Central memory CD8-positive, alpha-beta T cell (primary cell): ENCODE data around the gene CFAP20.
A peak's percentile ranks its signal among the peaks of the same experiment; 100 is the strongest.

ENCODE experiments used
- ATAC-seq: fragments of 150-1000 bp; cut with Tn5 transposase; replicated peaks from 2 replicates; pipeline ENCODE4 v1.10.0; 2022; ENCODE audit warnings: mild to moderate bottlenecking, moderate FRiP score, moderate number of reproducible peaks; ENCODE audit not compliant: poor library complexity, severe bottlenecking; ENCODE audit errors: extremely low read depth
- DNase-seq, 2 donors: peaks; one replicate each; pipeline ENCODE4 v3.0.0; 2021; ENCODE audit warnings: low spot score in 2 of 2
- H3K27ac Mint-ChIP-seq: one replicate; pipeline ENCODE4 v1.8.0; 2022; ENCODE audit warnings: low read depth, mild to moderate bottlenecking, moderate library complexity, mixed read lengths
- H3K27me3 Mint-ChIP-seq: one replicate; pipeline ENCODE4 v1.8.0; 2022; ENCODE audit warnings: mixed read lengths
- H3K36me3 Mint-ChIP-seq: one replicate; pipeline ENCODE4 v1.8.0; 2022; ENCODE audit warnings: mild to moderate bottlenecking, moderate library complexity, mixed read lengths; ENCODE audit not compliant: insufficient read depth
- H3K4me1 Mint-ChIP-seq: one replicate; pipeline ENCODE4 v1.8.0; 2022; ENCODE audit warnings: mixed read lengths
- H3K4me3 Mint-ChIP-seq: one replicate; pipeline ENCODE4 v1.8.0; 2022; ENCODE audit warnings: mild to moderate bottlenecking, moderate library complexity, mixed read lengths
- H3K9me3 Mint-ChIP-seq: one replicate; pipeline ENCODE4 v1.8.0; 2022; ENCODE audit warnings: mixed read lengths

The CFAP20 gene

DNA sequence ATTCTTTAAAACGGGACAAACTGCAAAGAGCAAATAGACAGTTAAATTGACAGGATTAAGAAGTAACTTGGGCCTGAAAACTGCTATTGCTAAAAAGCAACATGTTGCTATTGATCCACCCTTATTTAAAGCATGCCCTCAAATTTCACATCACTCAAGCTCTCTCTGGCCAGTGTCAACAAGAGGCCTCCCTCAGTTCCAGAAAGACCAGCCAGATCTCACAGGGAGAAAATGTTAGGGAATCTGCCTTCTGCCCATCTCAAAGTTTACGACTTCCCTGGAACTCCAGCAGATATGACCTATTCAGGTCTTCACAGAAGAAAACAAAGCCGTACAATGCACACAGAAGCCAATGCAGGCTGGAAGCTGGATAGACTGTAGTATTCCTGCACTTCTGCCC is 8.9 kb downstream of the CFAP20 start:
- H3K27me3 Mint-ChIP-seq: no peaks in the 10 kb centered on the region
- H3K4me3 Mint-ChIP-seq: no peak overlapping the region
- DNase-seq (no peak), ATAC-seq (no peak)
- H3K9me3 Mint-ChIP-seq: no peaks in the 10 kb centered on the region
- H3K4me1 Mint-ChIP-seq: peaks cover 38% of the 10 kb centered on the region
- no peak overlapping the region for H3K27ac Mint-ChIP-seq
- H3K36me3 Mint-ChIP-seq: peaks cover 14% of the 10 kb centered on the region

DNA sequence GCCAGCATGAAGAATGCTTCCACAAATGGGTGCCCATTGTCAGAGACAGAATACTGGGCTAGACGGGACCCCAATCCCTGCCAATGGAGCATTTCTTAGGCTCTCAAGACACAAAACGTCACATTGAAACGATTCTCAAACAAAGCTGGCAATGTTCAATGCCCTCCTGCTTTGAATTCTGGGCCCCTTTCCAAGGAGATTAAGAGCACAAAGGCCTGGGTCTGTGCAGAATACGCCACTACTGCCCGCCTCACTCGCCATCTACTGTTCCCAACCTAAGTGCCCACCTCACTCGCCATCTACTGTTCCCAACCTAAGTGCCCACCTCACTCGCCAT is 9.7 kb downstream of the CFAP20 start:
- no peak for DNase-seq
- H3K4me1 Mint-ChIP-seq: peaks cover 36% of the 10 kb centered on the region
- no peak overlapping the region for H3K4me3 Mint-ChIP-seq
- H3K27me3 Mint-ChIP-seq: no peaks in the 10 kb centered on the region
- ATAC-seq: no peak
- H3K36me3 Mint-ChIP-seq: peaks cover 20% of the 10 kb centered on the region
- H3K27ac Mint-ChIP-seq: no peak overlapping the region
- H3K9me3 Mint-ChIP-seq: no peaks in the 10 kb centered on the region

DNA sequence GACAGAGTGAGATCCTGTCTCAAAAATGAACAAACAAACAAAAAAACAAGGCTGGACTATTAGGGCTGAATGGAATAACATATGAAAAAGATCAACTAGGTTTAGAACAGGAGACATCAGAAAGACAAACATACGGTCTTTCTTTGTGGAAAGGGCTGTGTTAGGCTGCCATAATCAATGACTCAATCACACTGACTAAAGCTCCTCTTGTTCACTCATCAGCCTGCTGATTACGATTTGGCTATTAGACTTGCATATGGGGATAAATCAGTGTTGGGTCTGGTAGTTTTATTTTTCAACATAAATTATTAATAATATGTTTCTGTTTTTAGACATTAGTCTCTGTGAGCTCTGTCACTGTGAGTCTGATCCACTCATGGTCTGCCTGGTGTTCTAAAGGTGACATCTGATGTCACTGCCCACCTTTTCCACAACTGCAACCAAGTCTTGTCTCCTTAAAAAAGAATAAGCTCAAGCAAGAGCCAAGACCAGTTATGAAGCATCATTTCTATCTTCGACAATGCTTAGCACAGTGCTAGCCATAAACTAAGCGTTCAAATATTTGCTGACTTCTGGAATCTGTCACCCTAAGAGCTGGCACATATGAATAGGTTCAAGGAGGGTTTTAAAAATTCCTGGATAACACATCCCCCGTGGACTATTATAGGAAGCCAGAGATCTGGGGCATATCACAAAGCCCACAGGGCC is 10.2 kb downstream of the CFAP20 start:
- Mint-ChIP-seq H3K4me3 (no peak overlapping the region), H3K36me3 (peaks cover 25% of the 10 kb centered on the region), H3K9me3 (no peaks in the 10 kb centered on the region), H3K27ac (no peak overlapping the region), H3K27me3 (no peaks in the 10 kb centered on the region), H3K4me1 (peaks cover 31% of the 10 kb centered on the region)
- DNase-seq: no peak
- no peak for ATAC-seq

DNA sequence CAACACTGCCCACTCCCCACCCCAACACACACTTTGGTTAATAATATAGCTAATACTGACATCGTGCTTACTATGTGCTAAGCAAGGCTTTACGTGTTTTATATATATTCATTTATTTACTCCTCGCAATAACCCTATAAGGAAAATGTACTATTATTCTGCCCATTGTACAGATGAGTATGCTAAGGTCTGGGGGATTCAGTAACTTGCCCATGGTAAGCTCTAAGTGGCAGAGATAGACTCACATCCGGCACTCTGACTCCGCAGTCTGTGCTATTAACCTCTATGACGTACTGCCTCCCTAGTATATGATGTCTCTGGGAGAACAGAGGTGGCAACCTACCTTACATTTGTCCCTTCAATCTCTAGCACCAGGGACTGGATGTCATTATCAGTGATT is 12.7 kb downstream of the CFAP20 start:
- peaks cover 20% of the 10 kb centered on the region for H3K4me1 Mint-ChIP-seq
- no peak overlapping the region for H3K27ac Mint-ChIP-seq
- no peak for DNase-seq
- H3K27me3 Mint-ChIP-seq: no peaks in the 10 kb centered on the region
- H3K36me3 Mint-ChIP-seq: peaks cover 40% of the 10 kb centered on the region
- H3K9me3 Mint-ChIP-seq: no peaks in the 10 kb centered on the region
- no peak overlapping the region for H3K4me3 Mint-ChIP-seq
- no peak for ATAC-seq

DNA sequence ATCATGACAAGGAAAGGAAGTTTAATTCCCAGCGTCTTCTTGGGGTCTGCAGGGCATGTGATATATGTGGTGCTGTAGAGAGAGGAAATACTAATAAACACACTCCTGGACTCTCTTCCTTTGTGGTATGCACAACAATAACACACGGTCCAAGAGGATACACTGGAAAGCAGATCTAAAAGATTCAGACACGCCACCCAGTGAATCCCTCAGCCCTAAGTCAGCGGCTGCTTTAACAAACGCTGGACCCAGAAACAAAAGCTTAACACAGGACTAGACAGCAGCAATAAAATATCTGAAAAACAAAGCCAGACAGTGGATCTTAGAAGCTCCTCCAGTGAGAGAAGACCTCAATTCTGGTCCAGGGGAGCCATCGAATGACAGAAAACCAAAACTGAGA is 13.1 kb downstream of the CFAP20 start:
- DNase-seq (no peak), ATAC-seq (no peak)
- Mint-ChIP-seq H3K9me3 (no peaks in the 10 kb centered on the region), H3K4me3 (no peak overlapping the region), H3K36me3 (peaks cover 40% of the 10 kb centered on the region), H3K4me1 (peaks cover 20% of the 10 kb centered on the region), H3K27me3 (no peaks in the 10 kb centered on the region), H3K27ac (no peak overlapping the region)

DNA sequence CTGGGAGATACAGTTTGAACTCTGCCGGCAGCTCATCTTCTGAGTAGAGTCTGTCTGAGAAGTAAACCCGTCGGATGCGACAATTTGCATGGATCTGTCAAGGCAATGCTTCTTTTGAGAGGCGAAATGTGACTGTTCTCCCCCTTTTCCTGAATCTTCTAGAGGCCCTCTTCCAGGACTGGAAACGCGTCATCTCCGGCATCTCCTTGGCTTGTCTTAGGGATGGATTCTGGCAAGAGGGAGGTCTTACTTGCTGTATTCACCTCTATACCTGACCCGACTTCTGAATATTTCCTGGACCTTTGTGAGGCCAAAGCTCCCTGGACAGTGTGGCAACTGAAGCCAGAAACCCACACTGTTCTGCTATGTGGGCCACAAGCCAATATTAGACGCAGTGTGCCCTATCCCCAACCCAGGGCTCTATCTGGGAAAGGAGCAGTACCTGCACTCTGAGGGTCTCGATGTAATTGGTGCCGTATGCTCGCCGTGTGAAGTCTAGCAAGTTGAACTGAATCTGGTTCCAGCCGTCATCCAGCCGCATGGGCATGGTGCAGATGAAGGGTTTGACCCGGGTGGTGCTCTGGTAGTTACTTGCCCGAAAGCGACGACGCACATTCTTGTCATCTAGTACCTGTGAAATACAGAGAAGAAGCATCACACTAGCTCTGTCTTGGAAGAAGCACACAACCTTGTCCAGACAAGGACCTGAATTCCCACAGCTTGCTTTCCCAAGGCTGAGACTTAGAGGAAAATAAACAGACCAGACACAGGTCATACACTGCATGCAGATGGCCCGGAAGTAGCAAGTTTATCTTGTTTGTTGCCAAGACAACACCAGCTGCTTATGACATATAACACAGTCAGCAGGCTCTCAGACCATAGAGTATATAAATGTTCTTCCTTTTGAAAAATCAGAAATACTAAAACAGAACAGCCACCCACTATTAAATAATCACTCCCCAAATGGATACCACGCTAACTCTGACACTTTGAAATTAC is 14.1 kb downstream of the CFAP20 start:
- Mint-ChIP-seq H3K9me3 (no peaks in the 10 kb centered on the region), H3K27me3 (no peaks in the 10 kb centered on the region), H3K4me1 (peaks cover 17% of the 10 kb centered on the region), H3K27ac (no peak overlapping the region), H3K36me3 (peaks cover 41% of the 10 kb centered on the region), H3K4me3 (no peak overlapping the region)
- ATAC-seq (no peak), DNase-seq (no peak)

DNA sequence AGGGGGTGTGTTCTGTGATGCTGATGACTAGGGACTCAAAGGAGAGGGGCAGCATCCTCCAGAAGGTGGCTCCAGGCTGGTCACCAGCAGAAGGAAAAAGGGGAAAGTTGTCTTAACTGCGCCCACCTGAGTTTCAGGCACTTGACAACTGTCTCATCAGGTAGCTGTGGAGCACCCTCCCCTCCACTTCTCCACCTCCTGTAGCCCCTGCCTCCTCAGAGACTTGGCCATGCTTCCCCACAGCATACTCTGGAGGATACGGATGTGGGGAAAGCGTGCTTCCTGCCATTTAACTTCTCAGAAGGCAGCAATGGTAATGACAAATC is 17.9 kb downstream of the CFAP20 start:
- no peak for DNase-seq
- H3K36me3 Mint-ChIP-seq: peaks cover 33% of the 10 kb centered on the region
- H3K9me3 Mint-ChIP-seq: no peaks in the 10 kb centered on the region
- no peaks in the 10 kb centered on the region for H3K27me3 Mint-ChIP-seq
- H3K4me3 Mint-ChIP-seq: no peak overlapping the region
- ATAC-seq: no peak
- H3K27ac Mint-ChIP-seq: no peak overlapping the region
- H3K4me1 Mint-ChIP-seq: no peaks in the 10 kb centered on the region

DNA sequence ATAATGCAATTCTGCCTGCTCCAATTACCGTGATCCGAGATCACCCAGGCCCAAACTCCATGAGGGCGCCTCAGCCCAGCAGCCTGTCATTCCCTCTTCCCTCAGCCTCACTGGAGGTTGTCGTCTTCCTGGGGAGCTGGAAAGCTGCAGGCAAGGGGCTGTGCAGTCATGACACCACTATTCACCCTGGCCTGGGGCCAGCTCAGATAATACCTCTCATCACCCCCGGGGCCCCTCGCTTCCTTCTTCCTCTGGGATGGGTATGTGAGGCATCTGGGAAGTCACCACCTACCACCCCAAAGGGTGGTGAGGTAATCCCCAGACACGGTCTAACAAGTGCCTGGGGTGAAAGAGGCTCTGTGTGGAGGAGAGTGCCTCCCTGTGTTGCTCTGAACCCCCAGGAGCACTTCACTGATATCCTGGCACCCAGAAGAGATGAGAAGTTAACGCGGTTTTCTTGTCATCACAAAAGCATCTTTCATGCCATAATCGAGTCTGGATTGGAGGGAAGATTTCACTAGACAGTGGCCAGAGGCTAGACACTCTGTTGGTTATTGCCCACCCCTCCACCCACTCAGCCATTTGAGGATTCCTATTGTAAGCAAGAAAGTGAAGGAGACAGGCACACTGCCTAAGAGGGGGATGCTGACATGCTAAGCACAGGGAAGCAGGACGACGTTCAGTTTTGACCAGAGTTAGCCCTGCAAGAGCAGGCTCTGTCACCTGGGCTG is 18.4 kb downstream of the CFAP20 start:
- no peak for ATAC-seq
- no peaks in the 10 kb centered on the region for H3K9me3 Mint-ChIP-seq
- no peaks in the 10 kb centered on the region for H3K4me1 Mint-ChIP-seq
- DNase-seq: no peak
- H3K36me3 Mint-ChIP-seq: peaks cover 33% of the 10 kb centered on the region
- no peak overlapping the region for H3K27ac Mint-ChIP-seq
- H3K27me3 Mint-ChIP-seq: no peaks in the 10 kb centered on the region
- H3K4me3 Mint-ChIP-seq: no peak overlapping the region

DNA sequence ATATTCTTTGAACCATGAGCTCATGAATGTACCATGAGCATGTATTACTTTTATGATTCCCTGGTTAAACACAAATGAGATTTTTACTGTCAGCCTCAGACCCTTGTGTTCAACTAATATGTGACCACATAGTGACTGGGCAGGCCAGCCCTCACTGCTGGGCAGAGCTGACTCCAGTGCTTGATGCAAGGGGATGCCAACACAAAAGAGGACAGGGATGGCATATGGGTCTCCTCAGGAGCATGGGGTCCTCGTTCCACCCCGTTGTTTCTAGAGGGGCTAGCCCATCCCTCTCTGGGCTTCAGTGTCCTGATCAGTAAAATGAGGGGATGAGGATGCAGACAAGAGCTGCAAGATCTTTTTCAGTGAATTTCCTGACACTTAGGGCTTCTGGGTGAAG is 19.3 kb downstream of the CFAP20 start:
- H3K9me3 Mint-ChIP-seq: no peaks in the 10 kb centered on the region
- ATAC-seq (no peak), DNase-seq (no peak)
- H3K4me1 Mint-ChIP-seq: no peaks in the 10 kb centered on the region
- H3K4me3 Mint-ChIP-seq: no peak overlapping the region
- H3K27ac Mint-ChIP-seq: no peak overlapping the region
- H3K27me3 Mint-ChIP-seq: no peaks in the 10 kb centered on the region
- peaks cover 25% of the 10 kb centered on the region for H3K36me3 Mint-ChIP-seq

DNA sequence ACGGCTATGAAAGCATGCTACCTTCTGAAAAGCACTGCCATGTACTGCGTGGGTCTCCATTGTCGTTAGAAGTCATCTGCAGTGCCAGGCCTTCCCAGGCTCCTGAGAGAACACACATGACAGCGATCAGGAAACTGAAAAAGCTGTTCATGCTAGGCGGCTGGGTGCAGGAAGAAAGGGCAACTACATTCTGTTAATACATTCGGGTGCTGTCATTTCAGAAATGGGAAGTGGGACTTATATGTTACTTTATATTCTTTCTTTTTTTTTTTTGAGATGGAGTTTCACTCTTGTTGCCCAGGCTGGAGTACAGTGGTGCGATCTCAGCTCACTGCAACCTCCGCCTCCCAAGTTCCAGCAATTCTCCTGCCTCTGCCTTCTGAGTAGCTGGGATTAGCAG is 19.9 kb downstream of the CFAP20 start:
- Mint-ChIP-seq H3K27me3 (no peaks in the 10 kb centered on the region), H3K4me3 (no peak overlapping the region), H3K4me1 (no peaks in the 10 kb centered on the region), H3K36me3 (peaks cover 21% of the 10 kb centered on the region), H3K9me3 (no peaks in the 10 kb centered on the region), H3K27ac (no peak overlapping the region)
- ATAC-seq (no peak), DNase-seq (no peak)

DNA sequence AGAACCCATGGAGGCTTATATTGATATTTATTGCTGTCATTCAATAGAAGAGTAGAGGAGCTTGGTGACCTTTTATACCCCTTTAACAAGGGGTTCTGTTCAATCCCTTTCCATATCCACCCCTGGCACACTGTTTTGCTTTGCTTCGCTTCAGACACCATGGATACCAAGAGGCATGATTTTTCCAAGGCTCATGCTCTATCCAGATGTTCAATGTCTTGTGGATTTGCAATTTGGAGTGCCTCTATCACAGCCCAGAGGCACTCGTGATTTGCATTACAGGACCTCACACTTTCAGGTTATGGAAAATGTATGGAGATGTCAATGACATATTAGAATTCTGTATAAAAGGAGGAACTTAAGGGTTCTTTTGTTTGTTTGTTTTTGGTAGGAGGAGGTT is 21.5 kb downstream of the CFAP20 start:
- Mint-ChIP-seq H3K9me3 (no peaks in the 10 kb centered on the region), H3K36me3 (peaks cover 8% of the 10 kb centered on the region), H3K27me3 (no peaks in the 10 kb centered on the region), H3K27ac (no peak overlapping the region), H3K4me3 (no peak overlapping the region), H3K4me1 (no peaks in the 10 kb centered on the region)
- DNase-seq (no peak), ATAC-seq (no peak)

DNA sequence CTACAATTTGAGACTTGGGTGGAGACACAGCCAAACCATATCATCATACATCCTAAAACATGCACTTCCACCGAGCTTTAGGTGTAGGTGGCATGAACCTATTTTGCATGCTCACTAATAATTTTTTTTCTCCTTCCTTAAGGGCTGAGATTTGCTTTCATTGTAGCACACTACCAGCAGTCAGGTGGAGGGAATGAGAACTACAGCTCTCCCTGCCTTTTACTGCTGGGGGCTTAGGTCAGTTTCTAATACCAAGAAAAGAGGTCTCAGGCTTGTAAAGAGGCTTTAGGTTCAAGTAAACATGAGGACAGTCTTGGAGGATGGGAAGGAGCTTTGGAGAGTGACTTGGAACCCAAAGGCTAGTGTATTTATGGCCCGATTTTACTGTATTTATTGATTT is 22.0 kb downstream of the CFAP20 start:
- no peaks in the 10 kb centered on the region for H3K9me3 Mint-ChIP-seq
- H3K27ac Mint-ChIP-seq: no peak overlapping the region
- DNase-seq (no peak), ATAC-seq (no peak)
- H3K4me1 Mint-ChIP-seq: no peaks in the 10 kb centered on the region
- no peaks in the 10 kb centered on the region for H3K27me3 Mint-ChIP-seq
- H3K36me3 Mint-ChIP-seq: peaks cover 6% of the 10 kb centered on the region
- H3K4me3 Mint-ChIP-seq: no peak overlapping the region

DNA sequence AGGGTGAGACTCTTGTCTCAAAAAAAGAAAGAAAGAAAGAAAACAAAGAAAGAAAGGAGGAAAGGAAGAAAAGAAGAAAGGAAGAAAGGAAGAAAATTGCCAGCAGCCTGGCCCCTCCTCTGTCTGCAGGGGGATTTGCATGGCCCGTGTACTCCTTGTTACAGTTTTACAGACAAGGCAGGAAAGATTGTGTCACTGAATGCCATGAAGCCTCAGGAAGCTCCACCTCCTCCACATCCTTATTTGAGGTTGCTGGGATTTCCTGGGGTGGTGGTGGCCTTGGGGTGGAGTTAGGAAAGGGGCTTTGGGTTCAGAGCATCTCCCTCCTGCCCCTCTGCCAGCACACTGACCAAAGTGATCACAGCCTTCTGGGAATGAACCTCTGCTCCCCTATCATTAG is 23.6 kb downstream of the CFAP20 start:
- Mint-ChIP-seq H3K36me3 (peaks cover under 1% of the 10 kb centered on the region), H3K9me3 (no peaks in the 10 kb centered on the region), H3K4me1 (no peaks in the 10 kb centered on the region), H3K27me3 (no peaks in the 10 kb centered on the region), H3K27ac (peak overlapping the region; percentile 64), H3K4me3 (no peak overlapping the region)
- no peak for DNase-seq
- no peak for ATAC-seq
